NK-92 (cell line): ENCODE data around the gene SPN.
"Not testable (repeated sequence)": the region's sequence is repeated elsewhere in the genome, so short reads cannot be mapped to it uniquely, and the experiment has no call there.

Experiments
- DNase-seq: peaks from one replicate; lab custom pipeline; 2025; ENCODE audit not compliant: unreplicated experiment; lab: John Stamatoyannopoulos, UW

The SPN gene

GRCh38 chr16:29663016-29663806 lies at the start of gene SPN:
TSS of gene SPN (plus strand) at chr16:29663247. CDS start at chr16:29663729, 482 bp downstream.
- DNase-seq = no peak

- peak; percentile 29 for DNase-seq
Measured at GRCh38 chr16:29613307-29614057, 49.6 kb upstream of the SPN start.

- DNase-seq = not testable (repeated sequence)
Measured at GRCh38 chr16:29614691-29615314, 48.2 kb upstream of the SPN start.

GRCh38 chr16:29616127-29616526 lies 46.9 kb upstream of the SPN start:
- DNase-seq = not testable (repeated sequence)

- DNase-seq = not testable (repeated sequence)
Measured at GRCh38 chr16:29620591-29620990, 42.5 kb upstream of the SPN start.

- DNase-seq = not testable (repeated sequence)
Measured at GRCh38 chr16:29622738-29623137, 40.3 kb upstream of the SPN start.

GRCh38 chr16:29623253-29623652 lies 39.8 kb upstream of the SPN start:
- DNase-seq = not testable (repeated sequence)

GRCh38 chr16:29625114-29625513 lies 37.9 kb upstream of the SPN start:
- not testable (repeated sequence) for DNase-seq

GRCh38 chr16:29626778-29627331 lies 36.2 kb upstream of the SPN start:
- DNase-seq = not testable (repeated sequence)

- DNase-seq = not testable (repeated sequence)
Measured at GRCh38 chr16:29627661-29628075, 35.4 kb upstream of the SPN start.

- not testable (repeated sequence) for DNase-seq
Measured at GRCh38 chr16:29628707-29629106, 34.3 kb upstream of the SPN start.

GRCh38 chr16:29629318-29629717 lies 33.7 kb upstream of the SPN start:
- not testable (repeated sequence) for DNase-seq

- DNase-seq = not testable (repeated sequence)
Measured at GRCh38 chr16:29631658-29632057, 31.4 kb upstream of the SPN start.

GRCh38 chr16:29635902-29636301 lies 27.1 kb upstream of the SPN start:
- not testable (repeated sequence) for DNase-seq

GRCh38 chr16:29636368-29636767 lies 26.7 kb upstream of the SPN start:
- DNase-seq = not testable (repeated sequence)

GRCh38 chr16:29638751-29639150 lies 24.3 kb upstream of the SPN start:
- DNase-seq = not testable (repeated sequence)

GRCh38 chr16:29641561-29641960 lies 21.5 kb upstream of the SPN start:
- DNase-seq = no peak

- DNase-seq = no peak
Measured at GRCh38 chr16:29643596-29643995, 19.5 kb upstream of the SPN start.

GRCh38 chr16:29644338-29644857 lies 18.6 kb upstream of the SPN start:
- no peak for DNase-seq

GRCh38 chr16:29644973-29645693 lies 17.9 kb upstream of the SPN start:
- no peak for DNase-seq
